Stimulated activated CD8-positive, alpha-beta memory T cell treated with anti-CD3 and anti-CD28 coated beads, Interleukin-7, amount 100 ng/mL, for 48 hours (primary cell): ENCODE results near the gene GREB1.
"Not testable (repeated sequence)": the region's sequence is repeated elsewhere in the genome, so short reads cannot be mapped to it uniquely, and the experiment has no call there.

ENCODE experiments used
- DNase-seq, 2 donors: peaks; one replicate each; pipeline ENCODE4 v3.0.0-alpha.2; 2020; ENCODE audit warnings: low read depth in 1 of 2; ENCODE audit errors: extremely low read depth in 1 of 2

The GREB1 gene

DNA sequence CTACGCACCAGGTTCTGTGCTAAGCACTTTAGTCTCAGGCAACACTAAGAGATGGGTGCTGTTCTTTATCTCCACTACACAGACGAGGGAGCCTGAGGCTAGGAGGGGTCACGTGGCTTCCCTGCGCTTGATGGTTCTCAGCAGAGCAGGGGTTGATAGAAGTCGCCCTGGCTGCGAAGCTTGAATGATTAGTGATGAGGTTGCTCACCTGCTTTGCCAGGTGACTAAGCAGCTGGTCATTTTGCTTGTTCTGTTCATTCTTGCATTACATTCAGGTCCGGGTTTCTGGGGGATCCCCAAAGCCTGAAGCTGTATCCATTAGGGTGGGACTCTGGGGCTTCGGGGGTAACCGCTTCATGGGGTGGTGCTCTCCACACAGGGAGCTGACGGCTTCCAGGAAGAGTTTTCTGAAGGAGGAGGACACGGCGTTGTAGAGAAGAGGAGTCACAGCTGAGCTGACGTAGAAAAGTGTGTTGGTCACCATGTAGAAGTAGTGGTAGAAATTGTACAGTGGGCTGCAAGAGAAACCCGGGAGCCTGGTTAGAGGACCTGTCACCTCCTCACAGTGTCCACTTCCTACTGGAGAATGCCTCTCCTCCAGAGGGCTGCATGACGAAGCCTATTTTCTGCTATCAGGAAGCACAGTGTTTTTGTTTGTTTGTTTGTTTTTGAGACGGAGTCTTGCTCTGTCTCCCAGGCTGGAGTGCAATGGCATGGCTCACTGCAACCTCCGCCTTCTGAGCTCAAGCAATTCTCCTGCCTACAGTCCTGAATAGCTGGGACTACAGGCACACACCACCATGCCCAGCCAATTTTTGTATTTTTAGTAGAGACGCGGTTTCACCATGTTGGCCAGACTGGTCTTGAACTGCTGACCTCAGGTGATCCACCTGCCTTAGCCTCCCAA is 124.6 kb downstream of the GREB1 start:
- DNase-seq: no peak

DNA sequence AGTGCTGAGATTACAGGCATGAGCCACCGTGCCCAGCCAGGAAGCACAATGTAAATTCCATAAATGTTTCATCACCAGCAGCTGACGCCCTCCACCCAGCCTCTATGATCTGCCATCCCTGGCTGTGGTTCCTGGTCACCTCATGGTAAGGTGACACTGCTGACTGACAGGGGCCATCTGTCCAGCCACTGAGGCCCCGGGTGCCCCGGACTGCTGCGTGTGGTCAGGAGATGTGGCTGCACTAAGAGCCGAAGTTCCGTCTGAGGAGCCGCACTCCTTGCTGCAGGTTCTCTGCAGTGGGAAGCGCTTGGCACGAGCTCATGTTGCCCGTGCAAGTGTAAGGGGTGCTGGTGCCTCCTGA is 125.2 kb downstream of the GREB1 start:
- no peak for DNase-seq

DNA sequence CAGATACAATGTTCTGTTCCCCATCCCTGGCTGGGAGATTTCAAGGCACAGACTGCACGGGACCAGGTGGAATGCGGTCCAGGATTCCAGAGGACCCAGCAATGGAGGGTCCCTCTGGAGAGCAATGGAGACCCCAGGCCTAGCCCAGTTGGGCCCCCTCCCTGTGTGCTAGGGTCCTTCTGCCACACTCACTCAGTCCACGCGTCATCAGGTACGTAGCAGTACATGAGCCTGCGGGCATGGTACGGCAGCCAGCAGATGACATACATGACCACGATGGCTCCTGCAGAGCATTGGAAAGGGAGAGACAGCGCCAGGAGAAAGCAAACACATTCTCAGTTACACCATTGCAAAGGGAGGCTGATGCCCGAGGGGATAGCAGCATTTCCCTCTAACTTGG is 126.0 kb downstream of the GREB1 start:
- DNase-seq: no peak

DNA sequence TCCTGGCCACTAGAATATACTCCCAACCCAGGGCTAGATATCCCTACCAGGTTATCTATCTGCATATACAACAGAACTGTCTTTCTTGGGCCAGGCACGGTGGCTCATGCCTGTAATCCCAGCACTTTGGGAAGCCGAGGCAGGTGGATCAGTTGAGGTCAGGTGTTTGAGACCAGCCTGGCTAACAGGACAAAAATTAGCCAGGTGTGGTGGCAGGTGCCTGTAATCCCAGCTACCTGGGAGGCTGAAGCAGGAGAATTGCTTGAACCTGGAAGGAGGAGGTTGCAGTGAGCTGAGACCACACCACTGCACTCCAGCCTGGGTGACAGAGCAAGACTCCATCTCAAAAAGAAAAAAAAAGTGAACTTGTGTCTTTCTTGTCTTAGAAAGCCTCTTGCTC is 126.6 kb downstream of the GREB1 start:
- DNase-seq: not testable (repeated sequence)

DNA sequence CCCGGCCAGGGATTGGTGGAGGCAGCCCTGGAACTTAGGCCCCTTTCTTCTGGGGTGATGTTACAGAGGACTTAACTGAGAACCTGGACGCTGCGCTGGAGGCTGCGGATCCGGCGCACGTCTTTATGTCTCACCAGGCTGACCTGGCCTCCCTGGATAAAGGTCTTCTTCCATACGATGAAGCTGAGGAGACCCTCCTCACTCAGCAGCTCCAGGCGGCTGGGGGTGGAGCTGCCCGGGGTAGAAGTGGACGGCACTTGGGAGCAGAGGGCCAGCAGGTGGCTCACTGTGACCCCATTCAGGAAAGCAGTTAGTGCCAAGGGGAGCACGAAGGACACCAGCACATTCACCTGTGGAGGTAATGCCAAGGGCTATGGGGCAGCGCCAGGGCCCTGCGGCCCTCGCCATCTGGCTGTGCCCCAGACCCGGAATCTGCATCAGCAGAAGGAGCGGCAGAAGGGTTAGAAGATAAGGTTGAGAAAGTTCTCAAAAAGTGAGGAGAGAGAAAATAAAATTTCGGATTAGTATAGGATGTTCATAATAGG is 128.1 kb downstream of the GREB1 start:
- no peak for DNase-seq

DNA sequence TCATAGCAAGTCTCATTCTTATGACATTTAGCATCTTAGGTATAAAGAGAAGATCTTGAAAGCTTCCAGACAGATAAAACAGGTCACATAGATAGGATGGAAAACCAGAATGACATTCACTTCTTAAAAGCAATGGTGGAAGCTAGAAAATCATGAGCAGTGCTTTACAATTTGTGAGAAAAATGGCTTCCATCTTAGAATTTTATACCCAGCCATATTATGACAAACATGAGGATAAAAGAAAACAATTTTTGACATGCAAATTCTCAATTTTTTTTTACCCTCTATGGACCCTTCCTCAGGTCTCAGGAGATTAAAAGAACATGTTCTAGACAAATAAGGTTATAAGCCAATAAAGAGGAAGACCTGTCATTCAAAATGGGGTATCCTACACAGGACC is 129.0 kb downstream of the GREB1 start:
- DNase-seq: no peak

DNA sequence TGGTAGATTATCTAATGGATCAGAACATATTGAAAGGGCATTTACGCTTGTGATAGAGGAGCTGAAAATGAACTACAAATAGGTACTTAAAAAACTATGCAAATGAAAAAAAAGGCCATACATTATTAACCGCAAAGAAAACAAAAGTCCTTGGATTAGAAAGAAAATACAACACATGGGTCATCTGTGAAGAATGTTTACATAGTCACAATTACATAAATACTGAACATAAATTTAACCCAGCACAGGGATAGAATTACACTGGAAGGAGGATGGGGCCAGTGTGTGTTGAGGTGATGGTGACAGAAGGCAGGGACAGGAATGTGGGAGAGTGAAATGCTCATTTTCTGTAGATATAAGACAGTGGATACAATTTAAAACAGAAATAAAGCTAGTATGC is 129.6 kb downstream of the GREB1 start:
- no peak for DNase-seq

DNA sequence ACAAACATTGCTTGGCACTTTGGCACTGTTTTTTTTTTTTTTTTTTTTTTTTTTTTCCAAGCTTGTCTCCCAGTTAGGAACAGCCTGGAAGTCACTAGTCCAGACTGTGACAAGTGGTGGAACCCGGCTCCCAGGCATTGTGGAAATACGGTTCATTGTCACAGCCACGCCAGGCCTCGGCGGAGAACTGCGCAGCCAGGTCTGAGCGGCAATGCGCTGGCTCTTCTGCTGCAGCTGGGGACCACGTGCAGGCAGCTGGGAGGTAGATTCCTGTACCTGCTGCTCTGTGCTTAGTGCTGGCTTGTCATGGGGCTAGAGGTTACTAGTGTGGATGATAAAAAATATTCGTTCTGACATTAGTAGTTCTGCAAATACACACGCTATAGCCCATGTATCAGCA is 131.2 kb downstream of the GREB1 start:
- DNase-seq: no peak

DNA sequence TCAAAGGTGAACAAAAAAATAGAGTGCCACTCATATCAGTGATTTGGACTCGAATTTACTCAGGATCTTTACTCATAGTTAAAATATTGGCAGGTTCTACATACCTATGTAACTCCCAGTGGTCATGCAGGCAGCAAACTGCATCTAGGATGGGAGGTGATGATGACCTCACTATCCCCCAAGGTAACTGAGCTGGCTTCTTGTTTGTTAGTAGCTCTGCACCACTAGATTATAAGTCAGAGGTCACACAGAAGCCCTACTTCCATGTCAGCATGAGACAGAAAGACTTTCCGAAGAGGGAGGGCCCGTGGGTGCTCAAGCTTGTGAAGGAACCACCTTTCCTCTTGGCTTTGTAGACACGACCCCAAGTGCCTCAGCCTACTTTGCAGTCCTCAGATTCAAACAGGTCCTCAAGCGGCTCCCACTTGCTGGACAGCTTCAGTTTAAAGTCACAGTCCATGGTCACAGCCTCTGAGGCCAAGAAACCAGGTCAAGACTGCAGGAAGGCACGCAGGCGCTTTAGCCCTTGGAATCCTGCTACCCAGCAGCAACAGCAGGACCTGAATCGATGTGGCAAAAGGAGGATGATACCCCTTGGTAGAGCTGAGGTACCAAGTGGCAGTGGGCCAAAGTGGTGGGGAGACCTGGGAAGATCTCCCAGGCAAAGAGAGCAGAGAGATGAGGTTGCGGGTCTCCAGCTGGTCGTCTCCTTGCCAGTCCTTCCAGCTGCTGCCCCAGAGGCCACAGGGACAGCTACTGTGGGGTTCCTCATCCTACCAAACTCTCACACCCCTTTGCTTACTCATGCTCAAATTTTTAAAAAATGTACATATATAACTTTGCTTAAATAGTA is 131.9 kb downstream of the GREB1 start:
- DNase-seq: no peak

DNA sequence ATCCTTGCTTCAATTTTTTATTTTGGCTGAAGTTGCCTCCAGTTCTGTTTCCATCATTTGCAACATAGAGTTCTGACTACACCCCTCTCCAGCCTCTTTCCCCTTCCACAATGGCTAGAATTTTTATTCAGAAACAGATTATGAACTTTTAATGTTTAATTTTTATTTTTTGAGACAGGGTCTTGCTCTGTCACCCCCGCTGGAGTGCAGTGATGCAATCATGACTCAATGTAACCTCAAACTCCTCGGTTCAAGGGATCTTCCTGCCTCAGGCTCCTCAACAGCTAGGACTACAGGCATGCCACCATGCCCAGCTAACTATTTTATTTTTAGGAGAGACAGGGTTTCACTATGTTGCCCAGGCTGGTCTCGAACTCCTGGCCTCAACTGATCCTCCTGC is 133.3 kb downstream of the GREB1 start:
- DNase-seq: no peak

DNA sequence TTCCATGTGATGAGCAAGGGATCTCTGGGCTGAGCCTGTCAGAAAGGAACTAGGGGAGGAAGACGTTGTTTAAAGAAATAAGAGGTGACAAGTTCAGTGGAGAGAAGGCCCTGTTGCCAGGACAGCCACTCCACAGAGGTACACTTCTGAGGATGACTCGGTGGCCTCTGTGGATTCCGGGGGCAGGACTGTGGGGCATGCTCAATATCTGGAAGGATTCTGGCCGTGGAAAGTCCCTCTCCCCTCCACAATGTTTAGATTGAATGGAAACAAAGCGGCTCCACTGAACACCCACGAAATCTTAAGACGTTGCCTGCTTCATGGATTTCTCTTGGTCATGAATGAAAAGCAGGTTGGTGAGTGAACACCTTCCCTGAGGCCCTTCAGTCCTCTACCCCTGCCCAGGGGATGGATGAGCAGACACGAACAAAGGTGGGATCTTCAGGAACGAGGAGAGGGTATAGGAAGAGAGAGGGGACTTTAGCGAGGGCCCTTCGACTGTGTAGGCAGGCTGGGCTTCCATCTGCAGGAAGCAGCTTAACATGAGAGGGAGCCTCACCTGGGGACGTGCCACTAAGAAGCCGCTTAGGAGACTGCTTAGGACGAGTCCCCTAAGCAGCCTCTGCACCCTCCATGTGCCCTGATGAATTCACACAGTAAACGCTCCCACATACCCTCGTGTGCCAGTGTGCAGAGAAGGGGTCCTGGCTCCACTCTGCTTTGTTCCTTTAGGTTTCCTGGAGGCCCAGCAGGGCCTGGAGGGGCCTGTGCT is 134.2 kb downstream of the GREB1 start:
- DNase-seq: no peak

DNA sequence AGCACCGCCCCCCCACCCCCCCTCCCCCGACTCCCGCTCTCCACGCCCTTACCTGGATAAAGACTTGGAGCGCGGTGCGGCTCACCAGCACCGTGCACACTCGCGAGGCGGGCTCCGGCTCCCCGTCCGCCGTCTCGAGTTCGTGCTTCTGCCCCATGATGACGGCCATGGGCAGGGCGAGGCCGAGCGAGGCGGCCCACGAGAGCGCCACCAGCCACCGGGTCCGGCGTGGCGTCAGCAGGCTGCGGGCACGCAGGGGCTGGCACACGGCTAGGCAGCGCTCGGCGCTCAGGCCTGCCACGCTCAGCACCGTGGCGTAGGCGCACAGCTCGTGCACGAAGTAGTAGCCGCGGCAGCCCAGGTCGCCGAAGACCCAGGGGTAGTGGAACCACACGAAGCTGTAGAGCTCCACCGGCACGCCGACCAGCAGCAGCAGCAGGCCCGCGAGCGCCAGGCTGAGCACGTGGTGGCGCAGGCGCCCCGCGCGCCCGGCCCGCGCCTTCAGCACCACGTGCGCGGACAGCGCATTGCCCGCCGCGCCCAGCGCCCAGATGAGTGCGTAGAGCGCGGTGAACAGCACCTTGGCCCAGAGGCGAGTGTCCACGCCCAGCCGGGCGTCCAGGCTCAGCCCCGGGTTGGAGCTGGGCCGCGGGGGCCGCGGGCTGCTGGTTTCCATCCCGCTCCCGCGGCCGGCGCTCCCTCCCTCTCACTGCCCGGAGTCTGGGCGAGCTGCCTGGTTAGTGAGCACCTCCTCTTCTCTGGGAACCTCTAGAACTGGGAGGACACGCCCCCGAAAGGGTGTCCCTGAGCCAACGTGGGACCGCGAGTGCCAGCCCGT is 135.8 kb downstream of the GREB1 start, which contains the start of gene NTSR2:
NTSR2 (minus strand) TSS at position 742 of the 838 bp plus-strand sequence; CDS start at position 676, 66 bp downstream.
- no peak for DNase-seq

DNA sequence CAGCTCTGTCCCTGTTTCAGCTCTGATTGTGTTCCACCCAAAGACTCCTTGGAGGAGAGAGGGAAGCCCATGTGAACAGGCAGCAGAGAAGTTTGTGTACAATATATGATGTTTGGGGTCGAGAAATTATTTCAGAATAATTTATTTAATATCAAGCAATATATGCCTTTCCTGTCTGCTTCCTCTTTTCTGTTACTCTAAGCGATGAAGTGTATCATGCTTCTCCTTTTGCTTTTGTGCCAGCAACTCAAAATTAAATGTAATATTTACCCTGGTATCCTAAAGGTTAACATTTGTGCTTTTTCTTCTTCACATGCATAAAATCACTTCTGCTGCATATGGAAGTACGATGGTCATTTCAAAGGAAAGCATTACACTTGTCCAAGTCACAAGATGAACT is 138.6 kb downstream of the GREB1 start:
- no peak for DNase-seq

DNA sequence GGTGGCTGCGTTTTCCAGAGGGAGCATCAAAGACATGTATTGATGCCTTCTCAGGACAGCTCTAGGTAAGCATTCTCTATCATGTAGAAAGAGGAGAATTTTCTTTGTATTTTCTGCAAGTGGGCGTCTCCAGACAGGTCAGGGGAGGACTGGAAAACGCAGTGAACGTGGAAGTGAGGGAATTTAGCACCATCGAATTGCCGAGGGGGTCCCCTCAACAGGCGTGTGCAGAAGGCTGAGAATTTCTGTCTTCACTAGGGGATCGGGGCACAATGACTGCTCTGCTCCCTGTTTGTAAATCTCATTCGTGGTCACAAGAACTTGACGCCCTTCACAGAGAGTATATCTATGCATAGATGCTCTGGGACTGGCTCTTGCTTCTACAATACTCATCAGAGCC is 141.1 kb downstream of the GREB1 start:
- no peak for DNase-seq

DNA sequence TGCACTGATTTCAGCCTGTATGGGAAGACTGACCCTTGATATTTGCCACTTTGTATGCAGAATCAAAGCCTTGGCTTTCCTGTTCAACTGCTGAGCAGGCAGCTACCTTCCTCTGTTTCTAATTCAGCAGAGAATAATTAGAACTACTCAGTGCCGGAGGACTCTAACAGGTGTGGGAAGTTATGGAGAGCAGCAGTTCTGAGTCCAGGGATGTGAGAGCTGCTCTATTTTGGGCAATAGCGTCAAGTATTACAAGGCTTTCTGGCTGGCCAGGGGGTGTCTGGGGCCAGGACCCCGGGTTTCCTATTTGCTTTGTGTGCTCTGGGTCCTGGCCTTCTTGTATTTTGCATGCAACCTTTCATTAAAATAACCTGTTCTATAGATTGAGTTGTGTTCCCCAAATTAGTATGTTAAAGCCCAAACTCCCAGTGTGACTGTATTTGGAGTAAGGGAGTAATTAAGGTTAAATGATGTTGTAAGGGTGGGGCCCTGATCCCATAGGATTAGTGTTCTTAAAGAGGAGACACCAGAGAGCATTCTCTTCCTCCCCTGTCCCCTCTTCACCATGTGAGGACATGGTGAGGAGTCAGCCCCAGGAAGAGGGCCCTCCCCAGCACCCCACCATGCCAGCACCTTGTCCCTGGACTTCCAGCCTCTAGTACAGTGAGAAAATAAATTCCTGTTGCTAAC is 141.7 kb downstream of the GREB1 start:
- no peak for DNase-seq

DNA sequence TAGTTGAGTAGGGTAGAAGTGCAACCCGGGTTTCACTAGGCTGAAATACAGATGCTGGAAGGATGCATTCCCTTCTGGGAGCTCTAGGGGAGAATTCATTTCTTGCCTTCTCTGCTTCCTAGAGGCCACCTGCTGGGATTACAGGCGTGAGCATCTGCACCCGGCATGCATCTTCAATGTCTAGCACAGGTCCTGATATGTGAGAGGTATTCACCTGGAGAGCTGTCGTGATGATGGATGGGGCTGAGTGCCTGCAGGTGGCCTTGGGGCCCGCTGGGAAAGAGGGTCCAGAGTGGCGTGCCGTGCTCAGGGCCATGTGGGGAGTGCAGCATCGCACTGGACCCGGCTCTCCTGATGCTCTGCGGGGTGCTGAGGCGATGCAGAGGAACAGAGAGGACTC is 142.8 kb downstream of the GREB1 start:
- no peak for DNase-seq

DNA sequence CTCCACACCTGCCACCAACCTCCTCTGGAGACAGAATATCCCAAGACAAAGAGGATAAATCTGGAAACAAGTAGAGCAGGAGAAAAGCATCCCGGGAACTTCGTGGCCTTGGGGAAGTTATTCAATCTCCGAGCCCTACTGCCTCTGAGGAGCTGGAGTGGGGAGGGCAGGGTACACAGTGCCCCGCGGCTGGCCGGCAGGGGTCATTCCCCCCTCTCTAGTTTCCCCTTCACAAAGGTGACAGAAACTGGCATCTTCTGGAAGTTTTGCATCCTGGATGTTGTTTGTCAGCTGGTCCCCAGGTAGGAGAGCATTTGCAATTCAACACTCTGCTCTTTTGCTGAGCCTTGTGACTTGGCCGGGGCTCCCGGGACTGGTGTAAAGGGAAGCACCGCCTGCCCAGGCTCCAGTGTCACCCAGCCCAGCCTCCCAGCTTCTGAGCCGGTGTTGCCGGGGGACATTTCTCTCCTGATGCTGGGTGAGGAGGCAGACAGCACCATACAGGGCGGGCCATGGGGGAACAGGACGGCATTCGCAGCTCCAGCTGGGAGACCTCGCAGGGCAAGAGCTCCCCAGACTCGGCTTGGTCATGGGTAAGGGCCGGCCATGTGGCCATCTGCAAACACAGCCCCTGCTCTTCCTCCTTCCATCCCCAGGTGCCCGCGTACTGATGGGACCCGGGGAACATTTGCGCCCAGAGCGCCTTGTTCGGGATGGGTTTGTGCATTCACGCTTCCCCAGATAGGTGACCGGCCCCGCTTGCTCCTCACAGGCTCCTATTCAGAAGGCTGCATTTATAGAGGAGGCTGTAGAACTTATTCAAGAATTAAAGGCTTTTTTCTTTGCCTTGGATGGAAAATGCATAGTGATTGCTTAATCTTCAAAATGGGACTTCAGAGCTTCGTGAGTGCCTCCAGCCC is 143.6 kb downstream of the GREB1 start:
- DNase-seq: no peak

DNA sequence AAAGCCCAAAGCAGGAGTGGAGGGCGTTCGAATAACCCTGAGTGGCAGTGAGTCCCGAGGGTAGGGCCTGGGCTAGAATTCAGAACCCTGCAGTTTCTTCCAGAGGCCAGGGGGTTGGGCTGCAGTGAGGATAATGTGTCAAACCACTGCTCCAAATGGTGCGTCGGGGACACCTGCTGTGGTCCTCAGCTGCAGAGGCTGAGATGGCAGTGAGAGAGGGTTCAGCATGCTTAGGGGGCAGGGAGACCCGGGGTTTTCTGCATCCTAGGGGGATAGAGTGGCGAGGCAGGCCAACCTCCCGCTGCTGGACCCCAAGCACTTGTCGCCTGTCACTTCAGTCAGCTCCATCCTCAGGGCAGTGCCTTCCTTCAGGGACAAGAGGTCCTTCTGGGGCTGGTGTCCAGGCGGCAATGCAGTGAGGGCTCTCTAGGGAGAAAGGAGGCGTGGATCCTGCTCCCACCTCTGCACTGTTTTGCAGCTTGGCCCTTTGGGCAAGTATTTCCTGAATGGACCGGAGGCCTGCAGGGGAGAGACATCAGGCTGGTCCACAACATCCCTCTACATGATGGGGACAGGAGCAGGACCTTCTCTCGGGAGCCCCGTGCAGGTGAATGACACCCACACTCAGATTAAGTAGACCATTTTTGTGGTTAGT is 144.6 kb downstream of the GREB1 start:
- DNase-seq: no peak
